ENCODE data around the gene GRPEL1.

DNA sequence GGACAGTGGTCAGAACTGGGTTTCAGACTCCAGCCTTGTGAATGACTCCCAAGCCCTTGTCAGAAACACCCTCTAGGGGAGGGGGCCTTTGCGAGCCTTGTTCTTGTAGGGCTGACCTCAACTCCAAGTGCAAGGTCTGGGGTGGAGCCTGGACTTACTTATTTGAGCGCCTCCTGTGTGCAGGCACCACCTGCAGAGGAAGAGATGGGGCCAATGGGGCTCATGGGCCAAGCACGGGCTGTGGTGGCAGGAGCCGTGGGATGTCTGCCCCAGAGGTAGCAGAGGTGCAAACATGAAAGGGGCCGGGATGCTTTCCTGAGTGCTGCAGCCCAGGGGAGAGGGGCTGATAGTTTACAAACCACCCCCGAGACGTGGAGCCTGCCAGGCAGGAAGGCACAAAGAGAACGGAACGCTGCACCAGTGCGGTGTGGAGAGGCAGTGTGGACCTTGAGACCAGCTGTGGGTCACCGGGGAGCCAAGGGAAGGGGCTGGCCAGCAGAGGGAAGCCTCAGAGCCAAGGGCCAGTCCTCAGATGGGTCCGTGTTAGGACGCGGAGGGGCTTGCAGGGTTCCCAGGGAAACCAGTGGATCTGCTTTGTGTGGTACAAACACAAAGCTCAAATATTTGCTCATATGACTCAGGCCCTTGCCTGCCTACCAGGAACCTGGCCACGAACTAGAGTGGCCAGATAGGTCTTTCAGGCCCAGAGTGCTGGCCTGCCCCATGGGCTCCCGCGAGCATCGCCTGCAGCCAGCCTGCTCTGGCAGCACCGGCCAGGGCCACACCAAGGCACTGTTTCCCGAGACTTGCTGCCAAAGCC is 33.4 kb downstream of the GRPEL1 start:
- TF ChIP-seq BACH1 (IDR thresholded peaks at IDR 0.05; ENCODE audit: low read length) (no peak), KDM1A (IDR thresholded peaks at IDR 0.05; ENCODE audit: borderline replicate concordance, low read length) (no peak), EP300 (IDR thresholded peaks at IDR 0.05; ENCODE audit: borderline replicate concordance in 1 of 2, low read depth in 2 of 2, low read length in 2 of 2) (no peak), POLR2A (IDR thresholded peaks at IDR 0.05; ENCODE audit: control extremely low read depth in 1 of 2, low read depth in 2 of 2, low read length in 2 of 2) (no peak), JUND (IDR thresholded peaks at IDR 0.05; ENCODE audit: low read length) (no peak), CBX5 (IDR thresholded peaks at IDR 0.05; ENCODE audit: low read depth, low read length) (no peak), EZH2 (IDR thresholded peaks at IDR 0.05; ENCODE audit: low read depth, low read length, severe bottlenecking) (no peak), POLR2AphosphoS5 (IDR thresholded peaks at IDR 0.05; ENCODE audit: low read depth, low read length) (no peak)
- TF ChIP-seq, protein P1, sequence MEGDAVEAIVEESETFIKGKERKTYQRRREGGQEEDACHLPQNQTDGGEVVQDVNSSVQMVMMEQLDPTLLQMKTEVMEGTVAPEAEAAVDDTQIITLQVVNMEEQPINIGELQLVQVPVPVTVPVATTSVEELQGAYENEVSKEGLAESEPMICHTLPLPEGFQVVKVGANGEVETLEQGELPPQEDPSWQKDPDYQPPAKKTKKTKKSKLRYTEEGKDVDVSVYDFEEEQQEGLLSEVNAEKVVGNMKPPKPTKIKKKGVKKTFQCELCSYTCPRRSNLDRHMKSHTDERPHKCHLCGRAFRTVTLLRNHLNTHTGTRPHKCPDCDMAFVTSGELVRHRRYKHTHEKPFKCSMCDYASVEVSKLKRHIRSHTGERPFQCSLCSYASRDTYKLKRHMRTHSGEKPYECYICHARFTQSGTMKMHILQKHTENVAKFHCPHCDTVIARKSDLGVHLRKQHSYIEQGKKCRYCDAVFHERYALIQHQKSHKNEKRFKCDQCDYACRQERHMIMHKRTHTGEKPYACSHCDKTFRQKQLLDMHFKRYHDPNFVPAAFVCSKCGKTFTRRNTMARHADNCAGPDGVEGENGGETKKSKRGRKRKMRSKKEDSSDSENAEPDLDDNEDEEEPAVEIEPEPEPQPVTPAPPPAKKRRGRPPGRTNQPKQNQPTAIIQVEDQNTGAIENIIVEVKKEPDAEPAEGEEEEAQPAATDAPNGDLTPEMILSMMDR (IDR thresholded peaks at IDR 0.05; ENCODE audit: control extremely low read depth in 1 of 3, insufficient read depth in 1 of 3, low read depth in 1 of 3, low read length in 3 of 3) = no peak
